Testis (tissue), 2 donors: ENCODE results near the gene MRAP2.

ENCODE experiments used
- POLR2A ChIP-seq: fragments of 450-650 bp; IDR thresholded peaks from one replicate; pipeline ENCODE4 v1.6.1; 2017; ENCODE audit warnings: antibody characterized with exemption, mild to moderate bottlenecking, moderate library complexity
- TF ChIP-seq, protein P1 (sequence below), 3 experiments: fragments of 450-650 bp in 2 of 3; fragments of 200-600 bp in 1 of 3; sonication (generic) in 1 of 3; IDR thresholded peaks; one replicate each; pipeline ENCODE4 v1.5.1; 2016 to 2019; ENCODE audit warnings: antibody characterized with exemption in 3 of 3, mild to moderate bottlenecking in 2 of 3, moderate library complexity in 1 of 3

DNA sequence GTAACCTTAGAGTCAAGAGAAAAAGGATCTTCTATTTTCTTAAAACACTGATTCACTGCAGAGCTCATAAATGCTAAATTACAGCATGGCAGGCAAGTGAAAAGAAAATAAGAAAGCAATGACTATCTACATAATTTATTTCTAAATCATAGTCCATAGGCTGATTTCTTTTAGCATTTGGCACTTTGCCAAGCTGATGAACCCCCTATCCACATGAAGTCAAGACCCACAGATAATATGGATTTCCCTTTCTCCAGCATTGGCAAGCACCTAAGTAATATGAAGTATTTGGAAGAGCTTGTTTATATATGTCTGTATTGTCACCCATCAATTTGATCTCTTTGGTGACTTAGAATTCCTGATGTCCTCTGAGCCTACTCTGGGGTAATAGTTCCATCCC is 47.9 kb upstream of the MRAP2 start:
- TF ChIP-seq POLR2A, result no peak
- TF ChIP-seq, protein P1, sequence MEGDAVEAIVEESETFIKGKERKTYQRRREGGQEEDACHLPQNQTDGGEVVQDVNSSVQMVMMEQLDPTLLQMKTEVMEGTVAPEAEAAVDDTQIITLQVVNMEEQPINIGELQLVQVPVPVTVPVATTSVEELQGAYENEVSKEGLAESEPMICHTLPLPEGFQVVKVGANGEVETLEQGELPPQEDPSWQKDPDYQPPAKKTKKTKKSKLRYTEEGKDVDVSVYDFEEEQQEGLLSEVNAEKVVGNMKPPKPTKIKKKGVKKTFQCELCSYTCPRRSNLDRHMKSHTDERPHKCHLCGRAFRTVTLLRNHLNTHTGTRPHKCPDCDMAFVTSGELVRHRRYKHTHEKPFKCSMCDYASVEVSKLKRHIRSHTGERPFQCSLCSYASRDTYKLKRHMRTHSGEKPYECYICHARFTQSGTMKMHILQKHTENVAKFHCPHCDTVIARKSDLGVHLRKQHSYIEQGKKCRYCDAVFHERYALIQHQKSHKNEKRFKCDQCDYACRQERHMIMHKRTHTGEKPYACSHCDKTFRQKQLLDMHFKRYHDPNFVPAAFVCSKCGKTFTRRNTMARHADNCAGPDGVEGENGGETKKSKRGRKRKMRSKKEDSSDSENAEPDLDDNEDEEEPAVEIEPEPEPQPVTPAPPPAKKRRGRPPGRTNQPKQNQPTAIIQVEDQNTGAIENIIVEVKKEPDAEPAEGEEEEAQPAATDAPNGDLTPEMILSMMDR (IDR thresholded peaks at IDR 0.05), result no peak
